ENCODE results near the gene HMBS.

- TF ChIP-seq CTCF (IDR thresholded peaks at IDR 0.05): no peak
- TF ChIP-seq POLR2A (IDR thresholded peaks at IDR 0.05): no peak
These were observed 3.7 kb downstream of the HMBS start for GRCh38 chr11:119088406-119088805.

All from heart left ventricle (tissue), 13 donors.